Measurements from ENCODE around the gene ASB18.
"Not testable (repeated sequence)": the region's sequence is repeated elsewhere in the genome, so short reads cannot be mapped to it uniquely, and the experiment has no call there.

The ASB18 gene

DNA sequence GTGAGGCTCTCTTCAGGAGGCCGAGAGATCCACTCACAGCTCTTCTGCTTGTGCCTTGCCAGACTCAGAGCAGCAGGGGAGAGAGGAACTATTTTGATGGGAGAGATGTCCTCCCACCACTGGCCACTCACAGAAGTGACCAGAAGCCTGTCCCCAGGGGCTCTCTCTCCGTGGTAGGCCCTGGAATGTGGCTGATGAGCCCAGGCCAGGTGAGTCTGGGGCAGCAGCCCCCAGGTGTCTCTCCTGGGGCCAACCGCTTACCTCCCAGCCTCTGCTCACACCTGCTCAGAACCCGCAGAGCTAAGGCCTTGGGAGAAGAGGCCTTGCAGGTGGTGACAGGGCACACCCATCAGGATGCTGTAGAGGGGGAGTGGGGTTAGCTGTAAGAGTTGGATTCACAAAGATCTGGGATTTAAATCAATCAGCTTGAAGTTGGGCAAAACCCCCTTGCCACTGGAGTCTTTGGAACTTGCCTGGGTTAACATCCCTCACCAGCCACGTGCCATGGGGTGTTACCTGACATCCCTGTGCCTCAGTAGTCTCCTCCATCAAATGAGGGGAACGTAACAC lies 29.1 kb upstream of the ASB18 start:
- DNase-seq (ENCODE audit: low read depth), result no peak
- TF ChIP-seq, protein P1, sequence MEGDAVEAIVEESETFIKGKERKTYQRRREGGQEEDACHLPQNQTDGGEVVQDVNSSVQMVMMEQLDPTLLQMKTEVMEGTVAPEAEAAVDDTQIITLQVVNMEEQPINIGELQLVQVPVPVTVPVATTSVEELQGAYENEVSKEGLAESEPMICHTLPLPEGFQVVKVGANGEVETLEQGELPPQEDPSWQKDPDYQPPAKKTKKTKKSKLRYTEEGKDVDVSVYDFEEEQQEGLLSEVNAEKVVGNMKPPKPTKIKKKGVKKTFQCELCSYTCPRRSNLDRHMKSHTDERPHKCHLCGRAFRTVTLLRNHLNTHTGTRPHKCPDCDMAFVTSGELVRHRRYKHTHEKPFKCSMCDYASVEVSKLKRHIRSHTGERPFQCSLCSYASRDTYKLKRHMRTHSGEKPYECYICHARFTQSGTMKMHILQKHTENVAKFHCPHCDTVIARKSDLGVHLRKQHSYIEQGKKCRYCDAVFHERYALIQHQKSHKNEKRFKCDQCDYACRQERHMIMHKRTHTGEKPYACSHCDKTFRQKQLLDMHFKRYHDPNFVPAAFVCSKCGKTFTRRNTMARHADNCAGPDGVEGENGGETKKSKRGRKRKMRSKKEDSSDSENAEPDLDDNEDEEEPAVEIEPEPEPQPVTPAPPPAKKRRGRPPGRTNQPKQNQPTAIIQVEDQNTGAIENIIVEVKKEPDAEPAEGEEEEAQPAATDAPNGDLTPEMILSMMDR (IDR thresholded peaks at IDR 0.05; ENCODE audit: insufficient read depth, low read depth, low read length, missing control alignments), result no peak

GRCh38 chr2:236291911-236292310 lies 27.7 kb upstream of the ASB18 start:
- no peak overlapping the region for H3K4me3 ChIP-seq (ENCODE audit: low read depth, low read length)
- DNase-seq (ENCODE audit: low read depth), result no peak
- TF ChIP-seq, protein P1 (IDR thresholded peaks at IDR 0.05; ENCODE audit: insufficient read depth, low read depth, low read length, missing control alignments), result no peak

More for the DNA sequence above, 29.1 kb upstream of the ASB18 start:
- H3K4me3 ChIP-seq (ENCODE audit: low read depth, low read length), result no peak overlapping the region

DNA sequence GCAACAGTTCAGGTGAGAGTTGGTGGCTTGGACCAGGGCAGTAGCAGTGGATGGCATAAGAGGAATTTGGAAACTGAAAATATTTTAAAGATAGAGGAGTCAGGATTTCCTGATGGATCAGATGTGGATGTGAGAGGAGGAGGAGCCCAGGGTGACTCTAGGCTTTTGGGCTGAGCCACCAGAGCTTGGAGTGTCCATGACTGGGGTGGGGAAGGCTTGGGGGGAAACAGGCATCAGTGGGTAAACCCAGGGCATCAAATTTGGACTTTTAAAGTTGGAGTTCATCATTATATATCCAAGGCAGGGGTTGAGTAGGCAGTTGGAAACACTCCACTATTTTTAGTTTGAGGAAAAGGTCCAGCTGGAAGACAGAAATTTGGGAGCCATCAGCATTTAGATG lies 27.3 kb upstream of the ASB18 start:
- no peak overlapping the region for H3K4me3 ChIP-seq (ENCODE audit: low read depth, low read length)
- no peak for DNase-seq (ENCODE audit: low read depth)
- TF ChIP-seq, protein P1 (IDR thresholded peaks at IDR 0.05; ENCODE audit: insufficient read depth, low read depth, low read length, missing control alignments), result no peak

DNA sequence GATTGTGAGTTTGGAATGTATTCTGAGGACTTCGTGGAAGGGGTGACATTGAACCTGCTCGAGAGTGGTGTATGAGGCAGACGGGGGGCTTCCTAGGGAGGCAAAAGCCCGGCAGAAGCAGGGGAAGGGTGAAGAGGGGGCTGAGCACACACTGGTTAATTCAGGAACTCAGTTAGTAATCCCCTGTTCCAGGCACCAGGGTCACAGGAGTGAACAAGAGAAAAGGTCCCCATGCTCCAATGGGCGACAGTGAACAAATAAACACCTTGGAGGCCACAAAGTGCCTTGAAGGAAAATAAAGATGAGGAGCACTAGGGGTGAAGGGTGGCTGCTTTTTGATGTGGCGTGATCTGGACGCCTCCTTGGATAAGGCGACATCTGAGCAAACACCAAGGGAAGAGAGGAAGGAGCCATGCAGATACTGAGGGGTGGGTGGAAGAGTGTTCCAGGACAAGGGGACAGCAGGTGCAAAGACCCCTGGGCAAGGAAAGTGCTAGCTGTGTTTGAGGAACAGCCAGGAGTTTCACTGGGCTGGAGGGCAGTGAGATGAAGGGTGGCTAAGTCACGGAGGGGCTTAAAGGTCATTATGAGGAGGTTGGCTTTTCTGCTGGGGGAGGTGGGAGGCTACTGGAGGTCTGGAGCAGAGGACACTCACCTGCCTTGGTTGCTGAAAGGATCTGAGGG lies 26.7 kb upstream of the ASB18 start:
- no peak for DNase-seq (ENCODE audit: low read depth)
- no peak overlapping the region for H3K4me3 ChIP-seq (ENCODE audit: low read depth, low read length)
- TF ChIP-seq, protein P1 (IDR thresholded peaks at IDR 0.05; ENCODE audit: insufficient read depth, low read depth, low read length, missing control alignments), result no peak

DNA sequence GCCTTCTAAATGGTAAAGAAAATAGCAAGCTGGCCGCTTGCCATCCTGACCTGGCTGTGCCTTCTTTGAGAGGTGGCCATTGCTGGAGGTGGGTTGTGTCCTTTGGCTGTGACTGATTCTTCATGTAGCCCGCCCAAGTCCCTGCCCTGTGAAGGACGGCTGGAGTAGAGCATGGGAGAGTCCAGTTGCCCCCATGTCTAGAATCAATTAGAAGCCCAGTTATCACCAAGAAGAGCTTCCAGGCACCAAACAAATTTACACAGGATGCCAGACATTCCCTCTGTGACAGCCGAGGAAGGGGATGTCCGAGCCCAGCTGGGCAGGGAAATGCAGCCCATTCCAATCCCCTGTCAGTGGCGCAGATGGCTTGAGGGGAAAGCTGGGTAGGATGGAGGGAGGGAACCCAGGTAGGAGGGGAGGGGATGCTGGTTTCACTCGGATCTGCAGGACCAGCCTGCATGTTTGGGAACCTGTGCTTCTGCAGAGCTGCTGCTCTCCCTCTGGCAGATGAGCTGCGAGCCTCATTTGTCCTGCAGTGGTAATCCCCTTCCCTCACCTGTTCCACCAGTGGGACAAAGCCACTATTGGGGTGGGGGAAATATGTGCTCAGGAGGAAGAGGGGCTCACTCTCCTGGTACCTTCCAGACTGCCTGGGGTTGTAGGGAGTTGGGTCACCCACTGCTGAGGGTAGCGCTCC lies 25.7 kb upstream of the ASB18 start:
- no peak for DNase-seq (ENCODE audit: low read depth)
- TF ChIP-seq, protein P1 (IDR thresholded peaks at IDR 0.05; ENCODE audit: insufficient read depth, low read depth, low read length, missing control alignments), result no peak
- no peak overlapping the region for H3K4me3 ChIP-seq (ENCODE audit: low read depth, low read length)

DNA sequence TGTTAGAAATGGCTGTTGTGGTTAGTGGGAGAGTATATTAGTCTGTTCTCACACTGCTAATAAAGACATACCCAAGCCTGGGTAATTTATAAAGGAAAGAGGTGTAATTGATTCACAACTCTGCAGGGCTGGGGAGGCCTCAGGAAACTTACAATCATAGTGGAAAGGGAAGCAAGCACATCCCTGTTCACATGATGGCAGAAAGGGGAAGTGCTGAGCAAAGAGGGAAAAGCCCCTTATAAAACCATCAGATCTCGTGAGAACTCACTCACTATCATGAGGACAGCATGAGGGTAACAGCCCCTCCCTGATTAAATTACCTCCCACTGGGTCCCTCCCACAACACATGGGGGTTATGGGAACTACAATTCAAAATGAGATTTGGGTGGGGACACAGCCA lies 24.2 kb upstream of the ASB18 start:
- not testable (repeated sequence) for H3K4me3 ChIP-seq (ENCODE audit: low read depth, low read length); DNase-seq (ENCODE audit: low read depth)

DNA sequence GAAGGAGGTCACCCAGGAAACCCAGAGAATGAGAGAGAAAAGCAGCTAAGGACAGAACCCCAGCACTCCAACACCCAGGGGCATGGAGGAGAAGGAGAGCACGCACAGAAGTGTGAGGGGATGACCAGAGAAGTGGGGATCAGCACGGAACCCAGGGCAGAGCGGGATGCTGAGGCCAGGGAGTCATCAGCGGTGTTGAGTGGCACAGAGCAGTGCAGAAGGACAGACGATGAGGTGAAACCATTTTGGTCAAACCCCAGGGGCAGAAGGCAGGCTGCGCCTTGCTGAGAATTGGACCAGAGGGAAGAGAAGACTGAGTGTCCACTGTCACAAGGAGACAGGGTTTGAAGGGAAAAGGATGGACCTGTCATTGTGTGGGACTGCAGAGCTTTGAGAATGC lies 23.4 kb upstream of the ASB18 start:
- no peak for DNase-seq (ENCODE audit: low read depth)
- H3K4me3 ChIP-seq (ENCODE audit: low read depth, low read length), result no peak overlapping the region
- TF ChIP-seq, protein P1 (IDR thresholded peaks at IDR 0.05; ENCODE audit: insufficient read depth, low read depth, low read length, missing control alignments), result no peak

Data from GM12865 (cell line).